ENCODE results near the gene RAVER2.
"Not testable (repeated sequence)": the region's sequence is repeated elsewhere in the genome, so short reads cannot be mapped to it uniquely, and the experiment has no call there.

RAVER2 gene

GRCh38 chr1:64765826-64766225 is 21.0 kb downstream of the RAVER2 start:
- no peaks in the 10 kb centered on the region for H3K9me3 ChIP-seq (ENCODE audit: control insufficient read depth, insufficient read depth, low read length)
- WGBS (ENCODE audit: insufficient coverage, insufficient read length), result no CpG with 5 or more reads among the region's 2 CpGs
- no peaks in the 10 kb centered on the region for H3K36me3 ChIP-seq (ENCODE audit: control insufficient read depth, insufficient read depth, low read length)
- H3K27ac ChIP-seq (ENCODE audit: low read length), result no peak overlapping the region
- no peak overlapping the region for H3K4me3 ChIP-seq (ENCODE audit: low read length)
- DNase-seq (ENCODE audit: low read depth, low spot score), result no peak
- no peaks in the 10 kb centered on the region for H3K27me3 ChIP-seq (ENCODE audit: control insufficient read depth, insufficient read depth, low read length)
- no peaks in the 10 kb centered on the region for H3K4me1 ChIP-seq (ENCODE audit: control insufficient read depth, insufficient read depth, low read length)

- Histone ChIP-seq H3K36me3 (ENCODE audit: control insufficient read depth, insufficient read depth, low read length) (no peaks in the 10 kb centered on the region), H3K9me3 (ENCODE audit: control insufficient read depth, insufficient read depth, low read length) (no peaks in the 10 kb centered on the region), H3K27ac (ENCODE audit: low read length) (no peak overlapping the region), H3K4me1 (ENCODE audit: control insufficient read depth, insufficient read depth, low read length) (no peaks in the 10 kb centered on the region), H3K27me3 (ENCODE audit: control insufficient read depth, insufficient read depth, low read length) (no peaks in the 10 kb centered on the region), H3K4me3 (ENCODE audit: low read length) (no peak overlapping the region)
- no CpG with 5 or more reads among the region's 3 CpGs for WGBS (ENCODE audit: insufficient coverage, insufficient read length)
- DNase-seq (ENCODE audit: low read depth, low spot score), result no peak
These were observed 21.6 kb downstream of the RAVER2 start for GRCh38 chr1:64766429-64766828.

GRCh38 chr1:64769482-64769881 is 24.6 kb downstream of the RAVER2 start:
- H3K4me3 ChIP-seq (ENCODE audit: low read length), result no peak overlapping the region
- H3K36me3 ChIP-seq (ENCODE audit: control insufficient read depth, insufficient read depth, low read length), result no peaks in the 10 kb centered on the region
- DNase-seq (ENCODE audit: low read depth, low spot score), result no peak
- H3K4me1 ChIP-seq (ENCODE audit: control insufficient read depth, insufficient read depth, low read length), result no peaks in the 10 kb centered on the region
- H3K27me3 ChIP-seq (ENCODE audit: control insufficient read depth, insufficient read depth, low read length), result no peaks in the 10 kb centered on the region
- H3K9me3 ChIP-seq (ENCODE audit: control insufficient read depth, insufficient read depth, low read length), result no peaks in the 10 kb centered on the region
- no CpG with 5 or more reads among the region's 1 CpG for WGBS (ENCODE audit: insufficient coverage, insufficient read length)
- H3K27ac ChIP-seq (ENCODE audit: low read length), result no peak overlapping the region

GRCh38 chr1:64769971-64770370 is 25.1 kb downstream of the RAVER2 start:
- Histone ChIP-seq H3K9me3 (ENCODE audit: control insufficient read depth, insufficient read depth, low read length) (no peaks in the 10 kb centered on the region), H3K4me1 (ENCODE audit: control insufficient read depth, insufficient read depth, low read length) (no peaks in the 10 kb centered on the region), H3K27ac (ENCODE audit: low read length) (no peak overlapping the region), H3K36me3 (ENCODE audit: control insufficient read depth, insufficient read depth, low read length) (no peaks in the 10 kb centered on the region), H3K27me3 (ENCODE audit: control insufficient read depth, insufficient read depth, low read length) (no peaks in the 10 kb centered on the region), H3K4me3 (ENCODE audit: low read length) (no peak overlapping the region)
- DNase-seq (ENCODE audit: low read depth, low spot score), result no peak
- no CpG with 5 or more reads among the region's 2 CpGs for WGBS (ENCODE audit: insufficient coverage, insufficient read length)

- H3K9me3 ChIP-seq (ENCODE audit: control insufficient read depth, insufficient read depth, low read length); H3K36me3 ChIP-seq (ENCODE audit: control insufficient read depth, insufficient read depth, low read length); H3K4me3 ChIP-seq (ENCODE audit: low read length); DNase-seq (ENCODE audit: low read depth, low spot score); H3K27ac ChIP-seq (ENCODE audit: low read length); H3K4me1 ChIP-seq (ENCODE audit: control insufficient read depth, insufficient read depth, low read length); H3K27me3 ChIP-seq (ENCODE audit: control insufficient read depth, insufficient read depth, low read length): not testable (repeated sequence)
- no CpG with 5 or more reads among the region's 3 CpGs for WGBS (ENCODE audit: insufficient coverage, insufficient read length)
These were observed 28.4 kb downstream of the RAVER2 start for GRCh38 chr1:64773306-64773705.

- 100% methylated on average over 1 of the region's 3 CpGs for WGBS (ENCODE audit: insufficient coverage, insufficient read length)
- no peaks in the 10 kb centered on the region for H3K9me3 ChIP-seq (ENCODE audit: control insufficient read depth, insufficient read depth, low read length)
- DNase-seq (ENCODE audit: low read depth, low spot score), result no peak
- H3K4me3 ChIP-seq (ENCODE audit: low read length), result no peak overlapping the region
- no peaks in the 10 kb centered on the region for H3K4me1 ChIP-seq (ENCODE audit: control insufficient read depth, insufficient read depth, low read length)
- no peak overlapping the region for H3K27ac ChIP-seq (ENCODE audit: low read length)
- H3K36me3 ChIP-seq (ENCODE audit: control insufficient read depth, insufficient read depth, low read length), result no peaks in the 10 kb centered on the region
- no peaks in the 10 kb centered on the region for H3K27me3 ChIP-seq (ENCODE audit: control insufficient read depth, insufficient read depth, low read length)
These were observed 30.2 kb downstream of the RAVER2 start for GRCh38 chr1:64775113-64775512.

GRCh38 chr1:64782044-64782443 is 37.2 kb downstream of the RAVER2 start:
- not testable (repeated sequence) for DNase-seq (ENCODE audit: low read depth, low spot score); H3K36me3 ChIP-seq (ENCODE audit: control insufficient read depth, insufficient read depth, low read length); H3K4me1 ChIP-seq (ENCODE audit: control insufficient read depth, insufficient read depth, low read length); H3K4me3 ChIP-seq (ENCODE audit: low read length); H3K9me3 ChIP-seq (ENCODE audit: control insufficient read depth, insufficient read depth, low read length); H3K27me3 ChIP-seq (ENCODE audit: control insufficient read depth, insufficient read depth, low read length); H3K27ac ChIP-seq (ENCODE audit: low read length)
- no CpG with 5 or more reads among the region's 6 CpGs for WGBS (ENCODE audit: insufficient coverage, insufficient read length)

GRCh38 chr1:64782848-64783247 is 38.0 kb downstream of the RAVER2 start:
- not testable (repeated sequence) for H3K9me3 ChIP-seq (ENCODE audit: control insufficient read depth, insufficient read depth, low read length)

GRCh38 chr1:64790832-64791487 is 46.1 kb downstream of the RAVER2 start:
- DNase-seq (ENCODE audit: low read depth, low spot score), result no peak
- no peak overlapping the region for H3K27ac ChIP-seq (ENCODE audit: low read length)
- no peaks in the 10 kb centered on the region; the same call in 1 of the 2 replicates for H3K27me3 ChIP-seq (ENCODE audit: control insufficient read depth, insufficient read depth, low read length)
- H3K36me3 ChIP-seq (ENCODE audit: control insufficient read depth, insufficient read depth, low read length), result no peaks in the 10 kb centered on the region
- no CpG with 5 or more reads among the region's 2 CpGs for WGBS (ENCODE audit: insufficient coverage, insufficient read length)
- no peak overlapping the region for H3K4me3 ChIP-seq (ENCODE audit: low read length)
- no peaks in the 10 kb centered on the region for H3K4me1 ChIP-seq (ENCODE audit: control insufficient read depth, insufficient read depth, low read length)
- peaks cover 2% of the 10 kb centered on the region for H3K9me3 ChIP-seq (ENCODE audit: control insufficient read depth, insufficient read depth, low read length)

More at GRCh38 chr1:64782848-64783247, 38.0 kb downstream of the RAVER2 start:
- not testable (repeated sequence) for DNase-seq (ENCODE audit: low read depth, low spot score); H3K36me3 ChIP-seq (ENCODE audit: control insufficient read depth, insufficient read depth, low read length); H3K27me3 ChIP-seq (ENCODE audit: control insufficient read depth, insufficient read depth, low read length); H3K4me3 ChIP-seq (ENCODE audit: low read length); H3K4me1 ChIP-seq (ENCODE audit: control insufficient read depth, insufficient read depth, low read length); H3K27ac ChIP-seq (ENCODE audit: low read length)
- WGBS (ENCODE audit: insufficient coverage, insufficient read length), result no CpG with 5 or more reads among the region's 5 CpGs

GRCh38 chr1:64798872-64799271 is 54.0 kb downstream of the RAVER2 start:
- H3K27me3 ChIP-seq (ENCODE audit: control insufficient read depth, insufficient read depth, low read length), result no peaks in the 10 kb centered on the region
- no peak overlapping the region for H3K4me3 ChIP-seq (ENCODE audit: low read length)
- H3K36me3 ChIP-seq (ENCODE audit: control insufficient read depth, insufficient read depth, low read length), result no peaks in the 10 kb centered on the region; the same call in 1 of the 2 replicates
- no peak overlapping the region for H3K27ac ChIP-seq (ENCODE audit: low read length)
- no peak for DNase-seq (ENCODE audit: low read depth, low spot score)
- no peaks in the 10 kb centered on the region for H3K9me3 ChIP-seq (ENCODE audit: control insufficient read depth, insufficient read depth, low read length)
- H3K4me1 ChIP-seq (ENCODE audit: control insufficient read depth, insufficient read depth, low read length), result no peaks in the 10 kb centered on the region

- Histone ChIP-seq H3K9me3 (ENCODE audit: control insufficient read depth, insufficient read depth, low read length) (no peaks in the 10 kb centered on the region), H3K36me3 (ENCODE audit: control insufficient read depth, insufficient read depth, low read length) (no peaks in the 10 kb centered on the region; the same call in 1 of the 2 replicates), H3K27me3 (ENCODE audit: control insufficient read depth, insufficient read depth, low read length) (no peaks in the 10 kb centered on the region), H3K4me3 (ENCODE audit: low read length) (no peak overlapping the region), H3K4me1 (ENCODE audit: control insufficient read depth, insufficient read depth, low read length) (no peaks in the 10 kb centered on the region), H3K27ac (ENCODE audit: low read length) (no peak overlapping the region)
- no peak for DNase-seq (ENCODE audit: low read depth, low spot score)
- no CpG with 5 or more reads among the region's 6 CpGs for WGBS (ENCODE audit: insufficient coverage, insufficient read length)
These were observed 57.1 kb downstream of the RAVER2 start for GRCh38 chr1:64801851-64802523.

Data from iPS DF 6.9 (cell line).